NCI-H1105 (cell line): Measurements from ENCODE around the gene TCTN1.
"Not testable (repeated sequence)": the region's sequence is repeated elsewhere in the genome, so short reads cannot be mapped to it uniquely, and the experiment has no call there.

Experiments used
- DNase-seq: peaks from one replicate; lab custom pipeline; 2025; lab: John Stamatoyannopoulos, UW

The TCTN1 gene

DNA sequence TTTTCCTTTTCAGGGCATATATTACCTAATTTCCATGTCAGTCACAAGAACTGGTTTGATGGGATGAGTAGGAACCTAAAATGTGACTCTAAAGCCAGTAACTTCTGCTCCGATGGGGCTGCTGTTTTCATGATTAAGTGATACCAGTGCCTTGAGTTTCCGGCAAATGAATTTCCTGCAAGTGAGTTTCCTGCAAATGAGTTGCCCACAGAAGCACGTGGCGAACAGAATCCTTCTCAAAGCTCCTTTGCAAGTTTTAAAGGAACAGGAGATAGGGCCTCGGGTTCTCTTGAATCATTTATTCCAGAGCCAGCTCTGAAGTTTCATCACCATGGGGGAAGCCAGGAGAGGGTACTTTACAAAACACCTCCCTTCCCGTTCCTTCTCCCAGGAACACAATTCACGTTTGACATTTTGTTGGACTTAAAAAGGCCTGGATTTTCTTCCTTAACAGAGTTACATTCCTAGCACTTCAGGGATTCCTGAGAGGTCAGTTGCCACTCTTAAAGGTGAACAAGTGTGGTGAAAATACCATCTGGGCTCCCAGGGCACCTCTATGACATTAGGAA, 28.6 kb upstream of the TCTN1 start:
- DNase-seq = no peak

DNA sequence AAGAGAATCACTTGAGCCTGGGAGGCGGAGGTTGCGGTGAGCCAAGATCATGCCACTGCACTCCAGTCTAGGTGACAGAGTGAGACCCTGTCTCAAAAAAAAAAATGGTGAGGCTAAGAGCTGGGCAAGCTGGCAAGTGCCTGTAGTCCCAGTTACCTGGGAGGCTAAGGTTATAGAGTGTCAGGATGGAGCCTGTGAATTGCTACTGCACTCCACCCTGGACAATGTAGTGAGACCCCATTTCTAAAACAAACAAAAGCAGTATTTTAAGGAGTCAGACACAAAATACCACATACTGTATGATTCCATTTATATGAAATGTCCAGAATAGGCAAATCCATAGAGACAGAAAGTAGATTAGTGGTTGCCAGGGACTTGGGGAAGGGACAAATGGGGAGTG, 26.8 kb upstream of the TCTN1 start:
- DNase-seq = not testable (repeated sequence)

DNA sequence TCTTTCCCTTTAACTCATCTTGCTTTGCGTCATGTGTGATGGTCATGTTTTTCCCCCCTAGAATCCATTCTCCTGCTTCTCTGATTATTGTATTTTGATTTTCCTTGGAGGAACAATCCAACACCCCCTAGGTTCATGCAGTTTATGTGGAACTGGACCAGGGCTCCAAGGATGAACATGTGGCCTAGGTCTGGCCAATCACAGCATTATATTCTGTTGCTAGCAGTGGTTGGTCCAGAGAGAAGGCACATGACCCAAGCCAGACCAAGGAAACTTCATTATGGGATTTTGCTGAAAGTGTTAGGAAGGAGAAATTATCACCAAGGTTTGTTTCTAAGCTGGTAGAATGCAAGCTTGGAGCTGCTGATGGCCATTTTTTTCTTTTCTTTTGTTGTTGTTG, 23.9 kb upstream of the TCTN1 start:
- DNase-seq = no peak

DNA sequence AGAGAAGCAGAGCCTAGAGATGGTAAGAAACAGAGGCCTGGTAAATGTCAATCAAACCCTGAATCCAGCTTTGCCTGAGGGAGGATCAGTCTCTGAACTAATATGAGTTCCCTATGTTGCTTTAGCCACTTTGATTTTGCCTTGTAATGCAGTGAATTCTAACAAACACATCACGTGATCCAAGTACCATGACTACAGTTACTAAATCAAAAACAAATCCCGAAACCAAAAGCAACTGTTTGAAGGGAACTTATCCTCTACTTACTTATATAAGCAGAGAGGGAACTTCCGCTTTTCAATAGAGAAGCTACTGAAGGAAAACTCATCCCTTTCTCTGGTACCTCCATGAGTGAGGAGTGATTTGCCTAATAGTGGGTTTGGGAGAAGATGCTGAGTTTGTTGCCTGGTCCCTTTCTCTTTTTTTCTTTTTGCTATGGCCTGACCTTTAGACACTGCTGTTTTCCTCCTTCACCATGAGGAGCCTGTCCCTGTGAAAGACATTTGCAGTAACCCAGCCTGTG, 23.1 kb upstream of the TCTN1 start:
- DNase-seq = no peak

DNA sequence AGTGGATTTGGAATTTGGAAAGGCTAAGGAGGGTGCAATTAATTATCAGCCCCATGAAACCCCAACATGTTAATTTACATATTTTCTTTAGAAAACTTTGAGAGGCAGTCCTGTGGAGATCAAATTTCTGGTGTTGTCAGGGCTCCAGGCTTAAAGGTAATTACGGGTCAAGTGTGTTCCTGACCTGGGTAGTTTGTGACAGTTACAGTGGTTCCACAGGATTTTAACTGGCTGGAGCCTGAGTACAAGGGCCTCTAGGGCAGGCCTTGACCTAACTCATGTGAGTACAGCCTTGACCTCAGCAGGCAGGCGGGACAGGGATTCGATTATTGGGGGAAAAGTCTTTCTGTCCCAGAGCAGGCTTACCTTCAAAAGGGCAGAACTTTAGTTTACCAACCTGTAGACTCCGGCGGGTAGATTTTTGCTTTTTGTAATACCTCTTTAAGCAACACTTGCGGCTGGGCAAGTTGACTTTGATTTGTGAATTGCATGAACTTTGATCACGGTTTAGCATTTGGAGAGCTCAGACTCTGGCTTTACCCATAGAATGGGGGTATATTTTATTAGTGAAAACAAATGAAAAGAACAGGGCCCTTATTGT, 22.4 kb upstream of the TCTN1 start:
- peak; percentile 29 for DNase-seq

DNA sequence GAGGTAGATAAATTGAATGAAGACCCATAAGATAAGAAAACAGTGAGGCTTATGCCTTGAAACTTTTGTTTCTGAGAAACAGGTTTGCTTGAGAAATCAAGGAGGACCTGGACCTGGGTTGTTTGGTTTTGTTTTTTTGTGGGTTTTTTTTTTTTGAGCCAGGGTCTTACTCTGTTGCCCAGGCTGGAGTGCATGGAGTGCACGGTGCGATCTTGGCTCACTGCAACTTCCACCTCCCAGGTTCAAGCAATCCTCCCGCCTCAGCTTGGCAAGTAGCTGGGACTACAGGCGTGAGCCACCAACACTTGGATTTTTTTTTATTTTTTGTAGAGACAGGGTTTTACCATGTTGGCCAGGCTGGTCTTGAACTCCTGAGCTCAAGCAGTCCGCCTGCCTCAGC, 21.9 kb upstream of the TCTN1 start:
- no peak for DNase-seq

DNA sequence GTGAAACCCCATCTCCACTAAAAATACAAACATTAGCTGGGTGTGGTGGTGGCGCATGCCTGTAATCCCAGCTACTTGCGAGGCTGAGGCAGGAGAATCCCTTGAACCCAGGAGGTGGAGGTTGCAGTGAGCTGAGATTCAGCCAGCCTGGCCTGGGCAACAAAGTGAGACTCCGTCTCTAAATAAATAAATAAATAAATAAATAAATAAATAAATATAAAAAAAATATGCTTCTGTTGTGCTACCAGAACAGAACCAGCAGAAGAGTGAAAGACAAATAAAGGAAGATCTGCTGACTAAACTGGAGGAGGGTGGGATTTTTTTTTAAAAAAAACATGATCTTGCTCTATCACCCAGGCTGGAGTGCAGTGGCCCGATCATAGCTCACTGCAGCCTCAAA, 21.0 kb upstream of the TCTN1 start:
- not testable (repeated sequence) for DNase-seq

DNA sequence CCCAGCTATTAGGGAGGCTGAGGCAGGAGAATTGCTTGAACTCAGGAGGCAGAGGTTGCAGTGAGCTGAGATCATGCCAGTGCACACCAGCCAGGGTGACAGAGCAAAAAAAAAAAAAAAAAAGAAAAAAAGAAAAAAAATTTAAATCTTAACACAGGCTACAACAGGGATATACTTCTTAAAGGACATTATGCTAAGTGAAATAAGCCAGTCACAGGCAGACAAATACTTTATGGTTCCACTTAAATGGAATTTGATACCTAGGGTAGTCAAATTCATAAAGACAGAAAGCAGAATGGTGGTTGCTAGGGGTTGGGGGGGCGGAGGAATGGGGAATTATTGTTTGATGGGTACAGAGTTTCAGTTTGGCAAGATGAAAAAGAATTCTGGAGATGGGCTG, 16.0 kb upstream of the TCTN1 start:
- no peak for DNase-seq

DNA sequence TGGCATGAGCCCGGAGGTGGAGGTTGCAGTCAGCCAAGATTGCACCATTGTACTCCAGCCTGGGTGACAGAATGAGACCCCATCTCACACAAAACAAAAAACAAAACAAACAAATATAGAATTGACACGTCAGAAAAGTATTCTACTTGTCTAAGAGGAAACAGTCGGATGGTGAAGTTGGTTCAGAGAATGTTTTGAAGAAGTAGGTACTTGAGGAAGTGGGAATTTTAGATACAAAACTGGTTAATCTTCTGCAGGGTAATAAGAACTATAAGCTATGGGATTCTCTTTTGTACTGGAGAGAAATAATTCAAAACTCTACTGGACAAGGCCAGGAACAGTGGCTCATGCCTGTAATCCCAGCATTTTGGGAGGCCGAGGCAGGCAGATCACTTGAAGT, 14.6 kb upstream of the TCTN1 start:
- no peak for DNase-seq

DNA sequence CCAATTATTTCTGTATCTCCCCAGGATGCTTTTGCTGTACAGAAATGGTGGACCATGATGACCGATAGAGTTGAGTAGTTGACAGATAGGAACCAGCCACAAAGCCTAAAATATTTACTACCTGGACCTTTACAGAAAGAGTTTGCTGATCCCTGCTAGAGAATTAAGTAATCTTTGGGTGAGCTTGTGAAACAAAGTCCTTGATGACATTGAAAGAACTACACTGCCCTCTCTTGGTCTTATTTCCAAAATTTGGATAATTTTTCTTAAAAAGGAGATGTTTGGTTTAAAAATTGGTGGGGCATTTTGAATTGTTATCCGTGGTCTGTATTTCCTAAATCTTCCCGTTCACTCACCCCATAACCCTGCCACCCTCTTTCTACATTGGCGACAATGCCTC, 13.7 kb upstream of the TCTN1 start:
- no peak for DNase-seq

DNA sequence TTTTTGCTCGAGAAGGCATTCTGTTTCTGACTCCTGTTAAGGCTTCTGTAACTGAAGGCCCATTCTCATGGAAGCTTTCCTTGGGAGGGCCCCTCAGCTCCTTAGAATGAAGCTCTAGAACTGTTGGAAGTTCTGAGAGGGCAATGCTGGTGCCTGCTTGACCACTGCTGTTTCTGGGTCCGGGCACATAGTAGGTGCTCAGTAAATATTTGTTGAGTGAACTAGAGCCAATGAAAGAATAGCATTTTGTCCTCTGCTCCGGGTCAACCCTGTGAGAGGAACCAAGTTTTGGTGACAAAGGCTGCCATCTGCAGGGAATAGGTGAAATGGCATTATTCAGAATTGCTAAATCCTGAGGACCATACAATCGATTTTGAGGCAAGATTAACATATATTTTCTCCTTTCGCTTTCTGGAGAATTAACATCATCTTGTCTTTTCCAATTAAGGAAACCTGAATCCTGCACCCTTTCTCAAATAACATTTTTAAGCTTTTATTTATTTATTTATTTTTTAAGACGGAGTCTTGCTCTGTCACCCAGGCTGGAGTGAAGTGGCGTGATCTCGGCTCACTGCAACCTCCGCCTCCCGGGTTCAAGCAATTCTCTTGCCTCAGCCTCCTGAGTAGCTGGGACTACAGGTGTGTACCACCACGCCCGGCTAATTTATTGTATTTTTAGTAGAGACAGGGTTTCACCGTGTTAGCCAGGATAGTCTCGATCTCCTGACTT, 11.7 kb upstream of the TCTN1 start:
- DNase-seq = peak; percentile 31

DNA sequence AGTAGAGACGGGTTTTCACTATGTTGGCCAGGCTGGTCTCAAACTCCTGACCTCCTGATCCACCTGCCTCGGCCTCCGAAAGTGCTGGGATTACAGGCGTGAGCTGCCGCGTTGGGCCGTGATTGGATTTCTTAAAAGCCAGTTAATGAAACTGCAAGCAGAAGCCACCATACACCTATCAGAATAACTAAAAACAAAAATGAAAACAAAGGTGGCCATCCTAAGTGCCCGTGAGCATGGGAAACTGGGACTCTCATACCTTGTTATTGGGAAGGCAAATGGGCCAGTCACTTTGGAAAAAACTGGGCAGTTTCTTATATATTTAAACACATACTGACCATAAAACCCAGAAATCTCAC, 7.7 kb upstream of the TCTN1 start:
- no peak for DNase-seq

DNA sequence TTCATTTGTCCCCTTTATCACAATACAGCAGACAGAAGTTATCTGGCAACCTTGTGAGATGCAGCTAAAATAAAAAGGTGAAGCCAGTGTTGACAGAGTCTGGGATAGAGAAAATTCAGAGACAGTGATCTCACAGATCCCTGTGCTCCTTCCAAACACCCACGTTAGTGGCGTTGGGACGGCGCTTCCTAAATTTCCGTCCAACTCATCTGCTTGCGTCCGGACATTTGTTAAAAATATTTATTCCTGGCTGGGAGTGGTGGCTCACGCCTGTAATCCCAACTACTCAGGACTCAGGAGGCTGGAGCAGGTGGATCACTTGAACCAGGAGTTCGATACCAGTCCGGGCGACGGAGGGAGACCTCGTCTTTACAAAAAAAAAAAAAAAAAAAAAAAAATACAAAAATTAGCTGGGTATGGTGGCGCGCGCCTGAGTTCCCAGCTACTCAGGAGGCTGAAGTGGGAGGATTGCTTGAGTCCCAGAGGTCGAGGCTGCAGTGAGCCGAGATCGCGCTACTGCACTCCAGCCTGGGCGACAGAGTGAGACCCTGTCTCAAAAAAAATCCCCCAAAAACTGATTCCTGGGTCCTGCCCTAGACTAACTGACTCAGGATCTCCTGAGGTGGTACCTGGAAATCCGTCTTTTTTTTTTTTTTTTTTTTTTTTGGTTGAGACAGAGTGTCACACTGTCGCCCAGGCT, 708 bp upstream of the TCTN1 start:
- peak; percentile 28 for DNase-seq

DNA sequence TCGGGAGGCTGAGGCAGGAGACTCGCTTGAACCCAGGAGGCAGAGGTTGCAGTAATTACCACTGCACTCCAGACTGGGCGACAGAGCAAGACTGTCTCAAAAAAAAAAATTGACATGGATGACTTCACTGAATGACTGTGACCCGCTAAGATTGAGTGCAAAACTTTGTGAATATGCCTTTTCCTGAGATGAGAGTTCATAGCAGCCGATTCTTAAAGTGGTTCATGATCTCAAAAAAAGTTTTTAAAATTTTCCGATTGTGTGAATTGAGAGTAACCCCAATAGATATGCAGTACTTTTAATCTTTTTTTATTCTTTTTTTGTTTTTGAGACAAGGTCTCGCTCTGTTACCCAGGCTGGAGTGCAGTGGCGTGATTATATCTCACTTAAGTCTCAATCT, 1.2 kb downstream of the TCTN1 start:
- no peak for DNase-seq

DNA sequence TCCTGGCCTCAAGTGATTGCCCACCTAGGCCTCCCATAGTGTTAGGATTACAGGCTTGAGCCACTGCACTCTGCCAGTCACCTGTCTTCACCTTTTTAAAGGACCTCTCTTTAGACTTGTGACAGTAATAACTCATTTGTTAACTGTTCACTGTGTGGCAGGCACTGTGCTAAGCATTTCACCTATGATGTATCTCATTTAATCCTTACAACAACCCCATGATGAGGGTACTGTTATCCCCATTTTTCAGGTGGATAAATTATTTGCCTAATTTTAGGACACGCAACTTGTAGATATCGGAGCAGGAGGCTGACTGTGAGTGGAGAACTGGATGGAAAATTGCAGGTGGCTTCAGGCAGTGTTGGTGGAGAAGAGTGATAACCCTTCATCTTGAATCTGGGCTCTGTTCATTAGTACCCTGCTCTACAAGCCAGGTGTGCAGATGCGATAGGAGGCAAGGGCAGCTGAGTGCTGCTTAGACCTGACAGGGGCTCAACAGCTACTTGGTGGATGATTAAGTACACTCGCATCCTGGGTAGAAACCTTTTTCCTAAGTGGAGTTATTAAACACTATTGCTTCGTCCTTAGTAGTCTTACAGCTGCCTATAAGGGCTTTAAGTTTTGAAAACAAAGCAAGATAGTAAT, 2.7 kb downstream of the TCTN1 start:
- DNase-seq = no peak

DNA sequence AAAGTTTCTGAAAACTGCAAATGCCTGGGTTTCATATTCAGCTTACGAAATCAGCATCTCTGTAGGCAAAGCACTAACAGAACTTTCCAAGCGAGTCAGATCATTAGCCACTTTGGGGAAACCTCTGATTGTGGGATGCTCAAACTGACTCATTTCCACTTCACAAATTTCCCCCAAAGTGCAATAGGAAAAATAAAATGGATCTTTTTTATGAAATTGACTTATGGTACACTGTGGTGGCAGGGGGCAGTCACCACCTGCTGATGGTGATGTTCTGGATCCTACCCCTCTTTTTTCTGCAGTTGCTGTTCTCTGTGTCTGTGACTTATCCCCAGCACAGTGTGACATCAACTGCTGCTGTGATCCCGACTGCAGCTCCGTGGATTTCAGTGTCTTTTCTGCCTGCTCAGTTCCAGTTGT, 5.6 kb downstream of the TCTN1 start:
- DNase-seq = no peak

DNA sequence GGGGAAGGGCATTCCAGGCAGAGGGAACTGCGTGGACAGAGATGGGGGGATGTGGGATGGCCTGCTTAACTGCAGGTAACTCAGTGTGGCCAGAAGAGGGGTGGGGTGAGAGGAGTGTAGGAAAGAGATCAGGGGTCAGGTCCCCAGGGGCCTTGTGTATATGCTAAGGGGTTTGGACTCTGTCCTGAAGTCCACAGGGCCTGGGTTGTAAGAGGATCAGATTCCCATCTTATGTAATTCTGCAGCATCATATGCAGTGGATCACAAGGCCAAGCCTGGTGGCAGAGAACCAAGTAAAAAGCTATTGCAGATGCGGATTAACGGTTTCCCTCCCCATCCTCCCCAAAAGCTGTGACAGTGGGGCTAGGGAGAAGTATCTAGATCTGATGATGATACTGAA, 8.7 kb downstream of the TCTN1 start:
- DNase-seq = no peak

DNA sequence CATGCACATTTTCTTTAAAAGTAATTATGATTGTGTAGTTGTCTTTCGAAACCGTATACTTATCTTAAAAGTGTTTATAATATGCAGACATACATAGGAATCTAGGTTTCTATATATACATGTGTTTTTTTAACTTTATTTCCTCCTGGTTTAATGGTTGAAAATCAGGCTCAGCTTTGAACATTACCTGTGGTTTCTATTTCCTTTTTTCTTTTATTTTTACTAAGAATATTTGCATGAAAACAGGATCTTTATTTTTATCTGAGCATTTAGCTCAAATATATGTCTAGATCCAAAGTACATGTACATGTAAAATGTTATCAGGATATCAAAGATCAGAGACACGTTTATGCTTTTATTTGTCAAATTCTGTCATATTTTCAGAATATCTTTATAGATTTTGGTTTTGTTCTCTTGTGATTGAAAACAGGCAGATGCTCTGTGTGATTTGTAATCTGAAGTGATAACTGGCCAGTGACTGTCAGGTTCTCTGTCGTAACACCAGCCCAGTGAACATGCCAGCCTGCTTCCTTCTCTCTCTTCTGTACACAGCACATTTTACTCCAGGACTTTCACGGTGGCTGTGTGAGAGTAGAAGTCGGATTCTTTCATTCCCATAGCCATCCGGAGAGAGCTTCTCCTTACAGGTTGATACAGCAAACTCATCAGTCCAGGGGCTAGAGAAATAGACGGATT, 13.7 kb downstream of the TCTN1 start:
- no peak for DNase-seq

DNA sequence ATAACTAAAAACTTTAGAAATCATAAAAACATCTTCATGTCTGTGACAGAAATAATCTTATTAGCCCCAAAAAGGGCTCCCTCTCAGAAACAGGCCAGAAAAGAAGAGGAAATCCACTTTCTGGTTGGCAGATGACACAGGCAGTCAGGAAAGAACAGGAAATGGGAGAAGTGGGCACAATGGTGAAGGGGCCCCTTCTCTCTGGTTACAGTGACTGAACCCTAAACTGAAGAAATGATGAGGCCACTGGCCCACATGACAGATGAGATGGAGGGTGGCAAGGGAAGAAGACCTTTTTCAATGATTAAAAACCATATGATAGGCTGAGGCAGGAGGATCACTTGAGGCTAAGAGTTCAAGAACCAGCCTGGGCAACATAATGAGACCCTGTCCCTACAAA, 21.1 kb downstream of the TCTN1 start:
- no peak for DNase-seq

DNA sequence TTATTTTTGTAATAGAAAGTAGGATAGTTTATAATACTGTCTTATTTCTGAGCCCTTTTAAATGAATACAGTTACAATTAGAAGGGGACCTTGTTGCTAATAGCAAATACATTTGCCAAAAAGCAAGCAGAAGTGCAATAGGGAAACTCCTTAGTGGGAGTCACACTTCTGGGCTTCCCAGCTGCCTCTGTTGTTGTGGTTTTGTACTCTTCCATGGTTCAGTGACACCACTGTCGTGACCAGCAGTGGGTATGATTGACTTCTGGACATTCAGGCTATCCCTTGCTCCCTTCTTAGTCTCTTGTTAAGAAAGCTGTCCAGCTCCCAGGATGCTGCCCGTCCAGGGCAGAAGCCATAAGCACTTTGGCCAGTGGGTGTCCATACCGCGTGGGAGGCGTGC, 22.6 kb downstream of the TCTN1 start:
- DNase-seq = no peak

DNA sequence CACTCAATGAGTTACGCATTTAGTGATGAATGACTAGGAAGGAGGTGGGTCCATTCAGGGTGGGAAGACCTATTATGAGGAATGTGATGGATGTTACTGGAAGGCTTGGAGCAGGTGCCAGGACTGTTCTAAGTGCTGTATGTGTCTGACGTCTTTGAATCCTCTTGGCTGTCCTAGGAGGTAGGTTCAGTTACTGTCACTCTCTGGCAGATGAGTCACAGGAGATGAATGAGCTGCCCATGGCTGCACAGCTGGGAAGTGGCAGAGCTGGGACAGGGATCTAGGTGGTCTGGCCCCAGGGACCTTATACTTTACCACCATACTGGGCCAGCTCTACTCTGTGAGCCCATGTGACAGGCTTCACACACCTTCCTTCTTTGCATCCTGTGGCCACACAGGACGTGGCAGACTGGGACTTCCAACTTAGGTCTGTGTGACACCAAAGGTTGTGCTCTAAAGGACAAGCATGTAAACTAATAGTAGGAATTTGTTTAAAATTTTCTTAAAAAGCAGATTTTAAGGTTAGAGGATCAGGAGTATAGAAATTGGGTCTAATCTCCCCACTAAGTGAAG, 24.0 kb downstream of the TCTN1 start:
- no peak for DNase-seq

DNA sequence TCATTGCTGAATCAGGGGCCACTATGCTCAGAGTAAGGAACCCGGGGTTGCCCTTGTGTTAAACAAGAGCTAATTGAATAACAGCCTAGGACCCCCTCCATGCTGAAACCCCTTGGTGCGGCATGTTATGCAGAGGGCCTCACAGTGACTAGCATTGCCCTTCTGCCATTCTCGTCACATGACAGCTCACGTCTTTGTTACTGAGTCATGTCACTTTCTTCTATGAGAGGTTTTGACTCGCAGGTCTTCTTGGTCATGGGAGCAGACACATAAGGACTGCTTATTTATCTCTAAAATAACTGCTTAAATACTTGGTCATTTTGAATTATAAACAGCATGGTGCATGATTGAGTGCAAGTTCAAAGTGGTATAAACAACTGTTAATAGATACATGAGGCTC, 24.9 kb downstream of the TCTN1 start:
- DNase-seq = no peak
